ENCODE measurements around the gene DNAH2.

Gene DNAH2

GRCh38 chr17:7851438-7852261, 134.1 kb downstream of the DNAH2 start:
- Histone ChIP-seq H3K4me1 (ENCODE audit: control insufficient read depth, insufficient read depth, low read length, poor library complexity, severe bottlenecking) (peaks cover 32% of the 10 kb centered on the region), H3K4me3 (ENCODE audit: extremely low read depth, insufficient read depth, low read length, poor library complexity, severe bottlenecking) (no peak overlapping the region), H3K36me3 (ENCODE audit: control insufficient read depth, insufficient read depth, low read length) (peaks cover 74% of the 10 kb centered on the region), H3K9me3 (ENCODE audit: control insufficient read depth, low read length) (no peaks in the 10 kb centered on the region), H3K27ac (ENCODE audit: low read depth, low read length, severe bottlenecking) (no peak overlapping the region)
- WGBS, 2 experiments (ENCODE audit: insufficient coverage in 2 of 2): 22 to 28% methylated on average over 49 to 59 of the region's 60 CpGs

GRCh38 chr17:7852262-7852670, 134.7 kb downstream of the DNAH2 start:
- Histone ChIP-seq H3K4me3 (ENCODE audit: extremely low read depth, insufficient read depth, low read length, poor library complexity, severe bottlenecking) (no peak overlapping the region), H3K27ac (ENCODE audit: low read depth, low read length, severe bottlenecking) (no peak overlapping the region), H3K4me1 (ENCODE audit: control insufficient read depth, insufficient read depth, low read length, poor library complexity, severe bottlenecking) (peaks cover 32% of the 10 kb centered on the region), H3K9me3 (ENCODE audit: control insufficient read depth, low read length) (no peaks in the 10 kb centered on the region), H3K36me3 (ENCODE audit: control insufficient read depth, insufficient read depth, low read length) (peaks cover 68% of the 10 kb centered on the region)
- 87% methylated on average over 17 to 20 of the region's 20 CpGs for WGBS, 2 experiments (ENCODE audit: insufficient coverage in 2 of 2)

GRCh38 chr17:7852919-7853690, 135.6 kb downstream of the DNAH2 start:
- Histone ChIP-seq H3K27ac (ENCODE audit: low read depth, low read length, severe bottlenecking) (no peak overlapping the region), H3K36me3 (ENCODE audit: control insufficient read depth, insufficient read depth, low read length) (peaks cover 60% of the 10 kb centered on the region)
- 82 to 84% methylated on average over 32 to 43 of the region's 51 CpGs for WGBS, 2 experiments (ENCODE audit: insufficient coverage in 2 of 2)

GRCh38 chr17:7853691-7854038, 136.1 kb downstream of the DNAH2 start:
- peak overlapping the region; percentile 59 for H3K27ac ChIP-seq (ENCODE audit: low read depth, low read length, severe bottlenecking)
- 55 to 85% methylated on average over 11 to 18 of the region's 21 CpGs for WGBS, 2 experiments (ENCODE audit: insufficient coverage in 2 of 2)
- H3K4me3 ChIP-seq (ENCODE audit: extremely low read depth, insufficient read depth, low read length, poor library complexity, severe bottlenecking): no peak overlapping the region
- peaks cover 57% of the 10 kb centered on the region for H3K36me3 ChIP-seq (ENCODE audit: control insufficient read depth, insufficient read depth, low read length)
- H3K4me1 ChIP-seq (ENCODE audit: control insufficient read depth, insufficient read depth, low read length, poor library complexity, severe bottlenecking): peaks cover 33% of the 10 kb centered on the region
- no peaks in the 10 kb centered on the region for H3K9me3 ChIP-seq (ENCODE audit: control insufficient read depth, low read length)

More at GRCh38 chr17:7852919-7853690, 135.6 kb downstream of the DNAH2 start:
- no peak overlapping the region for H3K4me3 ChIP-seq (ENCODE audit: extremely low read depth, insufficient read depth, low read length, poor library complexity, severe bottlenecking)
- H3K9me3 ChIP-seq (ENCODE audit: control insufficient read depth, low read length): no peaks in the 10 kb centered on the region
- H3K4me1 ChIP-seq (ENCODE audit: control insufficient read depth, insufficient read depth, low read length, poor library complexity, severe bottlenecking): peaks cover 32% of the 10 kb centered on the region

GRCh38 chr17:7854078-7854777, 136.7 kb downstream of the DNAH2 start:
- Histone ChIP-seq H3K4me1 (ENCODE audit: control insufficient read depth, insufficient read depth, low read length, poor library complexity, severe bottlenecking) (peaks cover 38% of the 10 kb centered on the region), H3K4me3 (ENCODE audit: extremely low read depth, insufficient read depth, low read length, poor library complexity, severe bottlenecking) (peak overlapping the region; percentile 68), H3K27ac (ENCODE audit: low read depth, low read length, severe bottlenecking) (peak overlapping the region; percentile 78), H3K36me3 (ENCODE audit: control insufficient read depth, insufficient read depth, low read length) (peaks cover 57% of the 10 kb centered on the region), H3K9me3 (ENCODE audit: control insufficient read depth, low read length) (no peaks in the 10 kb centered on the region)
- 23 to 25% methylated on average over 17 of the region's 31 CpGs for WGBS, 2 experiments (ENCODE audit: insufficient coverage in 2 of 2)

- peak within 1 kb of the TSS; percentile 68 for H3K4me3 ChIP-seq (ENCODE audit: extremely low read depth, insufficient read depth, low read length, poor library complexity, severe bottlenecking)
These were observed 137.5 kb downstream of the DNAH2 start, which contains the start of gene TMEM88 for GRCh38 chr17:7854851-7855659. TMEM88 (plus strand) TSS chr17:7855066; CDS start chr17:7855075, 9 bp downstream.

GRCh38 chr17:7855660-7856010, 138.1 kb downstream of the DNAH2 start:
- WGBS, 2 experiments (ENCODE audit: insufficient coverage in 2 of 2): 0 to 6% methylated on average over 6 to 11 of the region's 15 CpGs
- peaks cover 54% of the 10 kb centered on the region for H3K36me3 ChIP-seq (ENCODE audit: control insufficient read depth, insufficient read depth, low read length)
- peaks cover 38% of the 10 kb centered on the region for H3K4me1 ChIP-seq (ENCODE audit: control insufficient read depth, insufficient read depth, low read length, poor library complexity, severe bottlenecking)
- H3K9me3 ChIP-seq (ENCODE audit: control insufficient read depth, low read length): no peaks in the 10 kb centered on the region
- peak overlapping the region; percentile 97 for H3K27ac ChIP-seq (ENCODE audit: low read depth, low read length, severe bottlenecking)
- H3K4me3 ChIP-seq (ENCODE audit: extremely low read depth, insufficient read depth, low read length, poor library complexity, severe bottlenecking): peak overlapping the region; percentile 68

More at GRCh38 chr17:7854851-7855659, 137.5 kb downstream of the DNAH2 start, which contains the start of gene TMEM88:
- peaks cover 38% of the 10 kb centered on the region for H3K4me1 ChIP-seq (ENCODE audit: control insufficient read depth, insufficient read depth, low read length, poor library complexity, severe bottlenecking)
- WGBS, 2 experiments (ENCODE audit: insufficient coverage in 2 of 2): 2 to 3% methylated on average over 40 to 50 of the region's 57 CpGs
- H3K36me3 ChIP-seq (ENCODE audit: control insufficient read depth, insufficient read depth, low read length): peaks cover 56% of the 10 kb centered on the region
- H3K27ac ChIP-seq (ENCODE audit: low read depth, low read length, severe bottlenecking): peak within 1 kb of the TSS; percentile 97
- H3K9me3 ChIP-seq (ENCODE audit: control insufficient read depth, low read length): no peaks in the 10 kb centered on the region

GRCh38 chr17:7856011-7856810, 138.7 kb downstream of the DNAH2 start:
- Histone ChIP-seq H3K27ac (ENCODE audit: low read depth, low read length, severe bottlenecking) (peak overlapping the region; percentile 97), H3K36me3 (ENCODE audit: control insufficient read depth, insufficient read depth, low read length) (peaks cover 54% of the 10 kb centered on the region), H3K9me3 (ENCODE audit: control insufficient read depth, low read length) (no peaks in the 10 kb centered on the region), H3K4me1 (ENCODE audit: control insufficient read depth, insufficient read depth, low read length, poor library complexity, severe bottlenecking) (peaks cover 38% of the 10 kb centered on the region), H3K4me3 (ENCODE audit: extremely low read depth, insufficient read depth, low read length, poor library complexity, severe bottlenecking) (peak overlapping the region; percentile 68)
- 7% methylated on average over 18 to 22 of the region's 29 CpGs for WGBS, 2 experiments (ENCODE audit: insufficient coverage in 2 of 2)

- Histone ChIP-seq H3K36me3 (ENCODE audit: control insufficient read depth, insufficient read depth, low read length) (peaks cover 56% of the 10 kb centered on the region), H3K4me3 (ENCODE audit: extremely low read depth, insufficient read depth, low read length, poor library complexity, severe bottlenecking) (peak within 1 kb of the TSS; percentile 68), H3K9me3 (ENCODE audit: control insufficient read depth, low read length) (no peaks in the 10 kb centered on the region), H3K27ac (ENCODE audit: low read depth, low read length, severe bottlenecking) (peak within 1 kb of the TSS; percentile 97), H3K4me1 (ENCODE audit: control insufficient read depth, insufficient read depth, low read length, poor library complexity, severe bottlenecking) (peaks cover 38% of the 10 kb centered on the region)
- WGBS, 2 experiments (ENCODE audit: insufficient coverage in 2 of 2): 2% methylated on average over 63 to 64 of the region's 64 CpGs
These were observed 139.5 kb downstream of the DNAH2 start, which contains the start of gene NAA38 for GRCh38 chr17:7856811-7857712. NAA38 (minus strand) TSS chr17:7857559; CDS start chr17:7857463, 96 bp downstream.

All from mesodermal cell (in vitro differentiated cells).